Upper lobe of left lung (tissue), 4 donors: ENCODE measurements around the gene AHNAK.

Experiments used
- CTCF ChIP-seq, 6 experiments: fragments of 450-650 bp in 4 of 6; fragments of 200-600 bp in 2 of 6; sonication (generic) in 2 of 6; IDR thresholded peaks; one replicate each; pipeline ENCODE4 v1.5.1; 2016 to 2019; ENCODE audit warnings: antibody characterized with exemption in 6 of 6
- POLR2A ChIP-seq, 4 donors: fragments of 450-650 bp; IDR thresholded peaks; one replicate each; pipeline ENCODE4 v1.5.1; 2016 to 2017; ENCODE audit warnings: antibody characterized with exemption in 4 of 4, mild to moderate bottlenecking in 2 of 4
- POLR2AphosphoS5 ChIP-seq, 2 donors: sonication (generic); formaldehyde crosslinking; IDR thresholded peaks; one replicate each; pipeline ENCODE4 v1.5.1; 2017; ENCODE audit warnings: antibody characterized with exemption in 2 of 2

DNA sequence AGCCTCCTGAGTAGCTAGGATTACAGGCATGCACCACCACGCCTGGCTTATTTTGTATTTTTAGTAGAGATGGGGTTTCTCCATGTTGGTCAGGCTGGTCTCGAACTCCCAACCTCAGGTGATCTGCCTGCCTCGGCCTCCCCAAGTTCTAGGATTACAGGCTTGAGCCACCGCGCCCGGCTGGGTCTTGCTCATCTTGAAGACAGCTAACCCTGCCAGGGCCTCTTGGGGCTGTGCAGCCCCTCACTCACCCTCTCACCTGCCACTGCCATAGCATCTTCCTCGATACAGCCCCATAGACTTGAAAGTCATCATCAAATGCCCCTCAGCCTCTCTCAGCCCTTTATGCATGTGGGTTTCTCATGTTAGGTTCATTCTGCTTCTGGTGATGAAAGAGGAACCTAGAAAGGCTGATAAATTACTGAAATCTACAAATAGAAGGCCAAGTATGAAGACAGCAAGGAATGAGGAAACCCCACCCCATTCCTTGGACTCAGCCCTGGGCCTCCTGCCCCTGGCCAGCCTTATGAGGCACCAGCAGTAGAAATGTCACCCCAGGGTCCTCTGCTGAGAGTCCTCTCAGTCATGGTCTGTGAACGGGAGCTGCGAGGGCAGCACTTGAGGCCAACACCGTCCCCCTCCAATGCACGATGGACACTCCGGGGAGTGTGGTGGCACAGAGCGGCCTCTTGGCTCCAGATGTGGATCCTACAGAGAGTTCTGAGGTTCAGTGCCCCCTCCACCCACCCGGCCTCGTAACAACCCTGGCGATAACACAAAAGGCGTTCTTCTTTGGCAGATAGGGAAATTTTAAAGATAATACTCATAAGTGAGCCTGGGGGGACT lies 103.0 kb downstream of the AHNAK start:
- TF ChIP-seq POLR2A (IDR thresholded peaks at IDR 0.05) (no peak), CTCF (IDR thresholded peaks at IDR 0.05) (no peak), POLR2AphosphoS5 (IDR thresholded peaks at IDR 0.05) (no peak)
